Measurements from ENCODE around the gene OR10H5.
"Not testable (repeated sequence)": the region's sequence is repeated elsewhere in the genome, so short reads cannot be mapped to it uniquely, and the experiment has no call there.

Gene OR10H5

GRCh38 chr19:15825753-15826152 is 38.3 kb downstream of the OR10H5 start:
- Histone ChIP-seq H3K9ac (no peak overlapping the region), H3K9me3 (ENCODE audit: control insufficient read depth, low read length) (no peaks in the 10 kb centered on the region), H3K27me3 (ENCODE audit: control insufficient read depth, insufficient read depth, low read length) (no peaks in the 10 kb centered on the region), H3K36me3 (ENCODE audit: control insufficient read depth, insufficient read depth, low read length) (no peaks in the 10 kb centered on the region), H3K4me1 (no peaks in the 10 kb centered on the region), H3K4me3 (ENCODE audit: low read depth, low read length) (no peak overlapping the region), H3K79me2 (no peaks in the 10 kb centered on the region), H3K4me2 (ENCODE audit: low read length) (no peak overlapping the region), H3K27ac (no peak overlapping the region), H2AFZ (no peak overlapping the region)
- TF ChIP-seq, protein P1, sequence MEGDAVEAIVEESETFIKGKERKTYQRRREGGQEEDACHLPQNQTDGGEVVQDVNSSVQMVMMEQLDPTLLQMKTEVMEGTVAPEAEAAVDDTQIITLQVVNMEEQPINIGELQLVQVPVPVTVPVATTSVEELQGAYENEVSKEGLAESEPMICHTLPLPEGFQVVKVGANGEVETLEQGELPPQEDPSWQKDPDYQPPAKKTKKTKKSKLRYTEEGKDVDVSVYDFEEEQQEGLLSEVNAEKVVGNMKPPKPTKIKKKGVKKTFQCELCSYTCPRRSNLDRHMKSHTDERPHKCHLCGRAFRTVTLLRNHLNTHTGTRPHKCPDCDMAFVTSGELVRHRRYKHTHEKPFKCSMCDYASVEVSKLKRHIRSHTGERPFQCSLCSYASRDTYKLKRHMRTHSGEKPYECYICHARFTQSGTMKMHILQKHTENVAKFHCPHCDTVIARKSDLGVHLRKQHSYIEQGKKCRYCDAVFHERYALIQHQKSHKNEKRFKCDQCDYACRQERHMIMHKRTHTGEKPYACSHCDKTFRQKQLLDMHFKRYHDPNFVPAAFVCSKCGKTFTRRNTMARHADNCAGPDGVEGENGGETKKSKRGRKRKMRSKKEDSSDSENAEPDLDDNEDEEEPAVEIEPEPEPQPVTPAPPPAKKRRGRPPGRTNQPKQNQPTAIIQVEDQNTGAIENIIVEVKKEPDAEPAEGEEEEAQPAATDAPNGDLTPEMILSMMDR (IDR thresholded peaks at IDR 0.05), result no peak

DNA sequence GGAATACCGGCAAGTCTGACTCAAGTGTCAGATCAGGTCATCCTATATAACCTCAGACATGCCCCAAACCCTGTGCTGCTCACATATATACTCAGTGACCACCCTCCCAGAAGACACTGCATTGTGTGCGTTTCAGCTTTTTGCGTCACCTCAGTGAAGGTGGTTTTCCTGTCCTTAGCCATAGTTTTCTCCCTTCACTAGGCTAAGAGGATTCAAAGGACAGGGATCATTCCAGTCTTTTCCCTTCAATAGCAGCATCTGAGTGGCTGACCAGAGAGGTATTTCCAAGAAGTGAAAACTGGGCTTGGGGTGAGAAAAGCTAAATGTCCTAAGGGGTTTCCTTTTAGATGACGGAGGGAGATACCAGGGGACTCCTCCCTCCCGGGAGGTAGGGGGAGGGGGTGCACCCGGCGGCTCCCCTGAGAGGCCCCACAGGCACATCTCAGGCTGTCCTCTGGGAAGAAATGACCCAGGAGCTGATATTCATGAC is 40.7 kb downstream of the OR10H5 start:
- Histone ChIP-seq H3K27ac (no peak overlapping the region), H3K79me2 (no peaks in the 10 kb centered on the region), H3K27me3 (ENCODE audit: control insufficient read depth, insufficient read depth, low read length) (no peaks in the 10 kb centered on the region), H3K9me3 (ENCODE audit: control insufficient read depth, low read length) (no peaks in the 10 kb centered on the region), H2AFZ (no peak overlapping the region), H3K4me3 (ENCODE audit: low read depth, low read length) (no peak overlapping the region), H3K9ac (no peak overlapping the region), H3K4me1 (no peaks in the 10 kb centered on the region), H3K4me2 (ENCODE audit: low read length) (no peak overlapping the region), H3K36me3 (ENCODE audit: control insufficient read depth, insufficient read depth, low read length) (no peaks in the 10 kb centered on the region)
- TF ChIP-seq, protein P1 (IDR thresholded peaks at IDR 0.05), result no peak

DNA sequence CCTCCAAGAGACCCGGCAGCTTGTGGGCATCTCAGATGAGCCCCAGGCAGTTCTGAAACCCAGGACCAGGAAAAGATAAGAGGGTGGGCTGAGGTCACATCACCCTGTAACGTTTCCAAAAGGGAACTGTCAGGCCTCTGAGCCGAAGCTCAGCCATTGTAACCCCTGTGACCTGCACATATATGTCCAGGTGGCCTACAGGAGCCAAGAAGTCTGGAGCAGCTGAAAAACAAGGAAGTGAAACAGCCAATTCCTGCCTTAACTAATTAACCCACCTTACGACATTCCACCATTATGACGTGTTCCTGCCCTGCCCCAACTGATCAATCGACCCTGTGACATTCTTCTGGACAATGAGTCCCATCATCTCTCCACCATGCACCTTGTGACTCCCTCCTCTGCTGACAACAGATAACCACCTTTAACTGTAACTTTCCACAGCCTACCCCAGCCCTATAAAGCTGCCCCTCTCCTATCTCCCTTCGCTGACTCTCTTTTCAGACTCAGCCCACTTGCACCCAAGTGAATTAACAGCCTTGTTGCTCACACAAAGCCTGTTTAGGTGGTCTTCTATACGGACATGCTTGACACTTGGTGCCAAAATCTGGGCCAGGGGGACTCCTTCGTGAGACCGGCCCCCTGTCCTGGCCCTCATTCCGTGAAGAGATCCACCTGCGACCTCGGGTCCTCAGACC is 41.3 kb downstream of the OR10H5 start:
- not testable (repeated sequence) for H3K4me3 ChIP-seq (ENCODE audit: low read depth, low read length); H3K9me3 ChIP-seq (ENCODE audit: control insufficient read depth, low read length); H3K4me1 ChIP-seq; H3K4me2 ChIP-seq (ENCODE audit: low read length); H3K36me3 ChIP-seq (ENCODE audit: control insufficient read depth, insufficient read depth, low read length); H3K27me3 ChIP-seq (ENCODE audit: control insufficient read depth, insufficient read depth, low read length); H2AFZ ChIP-seq; H3K79me2 ChIP-seq; H3K9ac ChIP-seq; H3K27ac ChIP-seq

DNA sequence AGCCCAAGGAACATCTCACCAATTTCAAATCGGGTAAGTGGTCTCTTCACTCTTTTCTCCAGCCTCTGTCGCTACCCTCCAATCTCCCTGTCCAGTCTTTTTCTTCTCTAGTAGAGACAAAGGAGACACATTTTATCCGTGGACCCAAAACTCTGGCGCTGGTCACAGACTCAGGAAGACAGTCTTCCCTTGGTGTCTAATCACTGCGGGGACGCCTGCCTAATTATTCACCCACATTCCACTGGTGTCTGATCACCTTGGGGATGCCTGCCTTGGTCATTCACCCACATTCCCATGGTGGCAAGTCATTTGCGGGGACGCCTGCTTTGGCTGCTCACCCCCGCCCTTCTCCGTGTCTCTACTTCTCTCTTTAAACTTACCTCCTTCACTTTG is 41.8 kb downstream of the OR10H5 start:
- no peaks in the 10 kb centered on the region for H3K79me2 ChIP-seq
- no peak overlapping the region for H3K27ac ChIP-seq
- no peaks in the 10 kb centered on the region for H3K36me3 ChIP-seq (ENCODE audit: control insufficient read depth, insufficient read depth, low read length)
- no peak overlapping the region for H2AFZ ChIP-seq
- no peaks in the 10 kb centered on the region for H3K4me1 ChIP-seq
- no peak overlapping the region for H3K9ac ChIP-seq
- no peaks in the 10 kb centered on the region for H3K9me3 ChIP-seq (ENCODE audit: control insufficient read depth, low read length)
- TF ChIP-seq, protein P1 (IDR thresholded peaks at IDR 0.05), result no peak
- H3K27me3 ChIP-seq (ENCODE audit: control insufficient read depth, insufficient read depth, low read length), result no peaks in the 10 kb centered on the region
- H3K4me2 ChIP-seq (ENCODE audit: low read length), result no peak overlapping the region
- H3K4me3 ChIP-seq (ENCODE audit: low read depth, low read length), result no peak overlapping the region

DNA sequence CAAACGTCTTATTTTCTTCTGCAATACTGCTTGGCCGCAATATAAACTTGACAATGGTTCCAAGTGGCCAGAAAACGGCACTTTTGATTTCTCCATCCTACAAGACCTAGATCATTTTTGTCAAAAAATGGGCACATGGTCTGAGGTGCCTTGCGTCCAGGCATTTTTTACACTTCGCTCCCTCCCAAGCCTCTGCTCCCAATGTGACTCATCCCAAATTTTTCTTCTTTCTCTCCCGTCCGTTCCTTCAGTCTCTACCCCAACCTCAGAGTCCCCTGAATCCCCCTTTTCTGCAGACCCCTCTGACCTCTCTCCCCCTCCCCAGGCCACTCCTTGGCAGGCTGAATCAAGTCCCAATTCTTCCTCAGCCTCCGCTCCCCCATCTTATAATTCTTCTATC is 42.3 kb downstream of the OR10H5 start:
- no peaks in the 10 kb centered on the region for H3K27me3 ChIP-seq (ENCODE audit: control insufficient read depth, insufficient read depth, low read length)
- H3K27ac ChIP-seq, result no peak overlapping the region
- H3K4me3 ChIP-seq (ENCODE audit: low read depth, low read length), result no peak overlapping the region
- H3K79me2 ChIP-seq, result no peaks in the 10 kb centered on the region
- no peak overlapping the region for H3K4me2 ChIP-seq (ENCODE audit: low read length)
- H2AFZ ChIP-seq, result no peak overlapping the region
- no peaks in the 10 kb centered on the region for H3K9me3 ChIP-seq (ENCODE audit: control insufficient read depth, low read length)
- no peak overlapping the region for H3K9ac ChIP-seq
- H3K36me3 ChIP-seq (ENCODE audit: control insufficient read depth, insufficient read depth, low read length), result no peaks in the 10 kb centered on the region
- TF ChIP-seq, protein P1 (IDR thresholded peaks at IDR 0.05), result no peak
- no peaks in the 10 kb centered on the region for H3K4me1 ChIP-seq
